Measurements from ENCODE around the gene PLXNA4.
"Not testable (repeated sequence)": the region's sequence is repeated elsewhere in the genome, so short reads cannot be mapped to it uniquely, and the experiment has no call there.

PLXNA4 gene
- total RNA-seq = 9.2 to 19.0 reads per million in 2 donors

DNA sequence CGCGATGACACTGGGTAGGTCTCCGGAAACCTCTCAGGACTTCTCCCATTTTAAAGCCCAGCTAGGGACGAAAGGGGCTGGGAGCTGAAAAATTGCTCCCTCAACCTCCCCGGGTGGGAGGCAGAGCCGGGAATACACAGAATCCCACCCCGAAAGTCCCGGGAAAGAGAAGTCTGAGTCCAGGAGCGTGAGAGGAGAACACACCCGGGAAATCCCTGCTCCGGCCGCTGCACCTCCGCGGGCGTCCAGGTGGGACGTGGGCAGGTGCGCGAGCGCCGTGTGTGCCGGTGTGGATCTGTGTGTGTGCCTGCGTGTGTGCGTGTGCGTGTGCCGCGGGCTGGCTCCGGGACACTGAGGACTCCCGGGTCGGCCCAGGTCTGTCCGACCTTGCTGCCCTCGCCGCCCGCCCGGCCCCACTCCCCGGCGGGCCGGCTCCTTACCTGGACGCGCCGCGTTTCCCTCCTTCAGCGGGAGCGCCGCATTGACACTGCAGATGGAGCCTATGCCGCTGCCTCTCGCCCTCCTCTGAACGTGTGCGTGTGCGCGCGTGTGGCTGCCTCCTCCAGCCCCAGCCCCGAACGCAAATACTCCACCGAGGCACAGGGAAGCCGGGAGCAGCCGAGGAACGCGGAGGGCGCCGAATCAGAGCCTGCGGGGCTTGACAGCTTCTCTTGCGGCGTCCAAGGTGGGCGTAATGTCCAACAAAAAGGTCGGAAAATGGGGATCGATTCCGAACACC, at the start of gene PLXNA4:
Gene PLXNA4, minus strand, starts transcription at position 489 of the 739 bp plus-strand sequence. CDS start 67,777 bp downstream, outside the sequence.
- DNase-seq = no peak

GRCh38 chr7:132625651-132626050, 49.4 kb upstream of the PLXNA4 start:
- no peak for DNase-seq

- DNase-seq = no peak
Observed at GRCh38 chr7:132622081-132622480, 45.8 kb upstream of the PLXNA4 start.

GRCh38 chr7:132619967-132620366, 43.7 kb upstream of the PLXNA4 start:
- DNase-seq = no peak

- DNase-seq = no peak
Observed at GRCh38 chr7:132618956-132619305, 42.7 kb upstream of the PLXNA4 start.

DNA sequence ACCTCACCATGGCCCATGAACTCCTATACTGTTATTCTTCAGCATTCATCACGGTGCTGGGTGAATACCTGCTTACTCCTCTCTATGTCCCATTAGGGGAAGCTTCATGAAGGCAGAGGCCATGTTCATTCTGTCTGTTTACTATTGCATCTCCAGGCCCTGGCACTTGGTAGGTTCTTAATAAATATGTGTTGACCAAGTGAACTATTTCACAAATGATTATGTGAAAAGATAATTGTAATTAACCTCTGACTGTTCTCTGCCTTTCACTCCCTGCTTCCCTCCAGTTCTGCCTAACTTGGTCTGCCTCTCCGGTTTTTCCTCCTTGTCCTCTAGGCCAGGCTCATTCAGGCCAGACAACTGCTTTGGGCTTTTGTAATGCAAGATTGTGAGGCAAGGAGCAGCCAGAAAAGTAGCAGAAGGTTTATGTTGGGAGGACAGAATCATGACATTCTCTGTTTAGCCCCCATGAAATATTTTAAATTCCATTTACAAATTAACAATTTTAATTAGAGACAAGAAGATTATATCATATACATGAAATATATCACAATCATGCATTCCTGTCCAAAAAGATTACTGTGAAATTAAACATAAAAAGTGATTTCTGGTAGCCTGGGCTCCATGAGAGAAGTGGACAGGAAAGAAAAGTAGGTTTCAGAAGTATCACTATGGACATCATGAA, 42.1 kb upstream of the PLXNA4 start:
- DNase-seq = no peak

DNA sequence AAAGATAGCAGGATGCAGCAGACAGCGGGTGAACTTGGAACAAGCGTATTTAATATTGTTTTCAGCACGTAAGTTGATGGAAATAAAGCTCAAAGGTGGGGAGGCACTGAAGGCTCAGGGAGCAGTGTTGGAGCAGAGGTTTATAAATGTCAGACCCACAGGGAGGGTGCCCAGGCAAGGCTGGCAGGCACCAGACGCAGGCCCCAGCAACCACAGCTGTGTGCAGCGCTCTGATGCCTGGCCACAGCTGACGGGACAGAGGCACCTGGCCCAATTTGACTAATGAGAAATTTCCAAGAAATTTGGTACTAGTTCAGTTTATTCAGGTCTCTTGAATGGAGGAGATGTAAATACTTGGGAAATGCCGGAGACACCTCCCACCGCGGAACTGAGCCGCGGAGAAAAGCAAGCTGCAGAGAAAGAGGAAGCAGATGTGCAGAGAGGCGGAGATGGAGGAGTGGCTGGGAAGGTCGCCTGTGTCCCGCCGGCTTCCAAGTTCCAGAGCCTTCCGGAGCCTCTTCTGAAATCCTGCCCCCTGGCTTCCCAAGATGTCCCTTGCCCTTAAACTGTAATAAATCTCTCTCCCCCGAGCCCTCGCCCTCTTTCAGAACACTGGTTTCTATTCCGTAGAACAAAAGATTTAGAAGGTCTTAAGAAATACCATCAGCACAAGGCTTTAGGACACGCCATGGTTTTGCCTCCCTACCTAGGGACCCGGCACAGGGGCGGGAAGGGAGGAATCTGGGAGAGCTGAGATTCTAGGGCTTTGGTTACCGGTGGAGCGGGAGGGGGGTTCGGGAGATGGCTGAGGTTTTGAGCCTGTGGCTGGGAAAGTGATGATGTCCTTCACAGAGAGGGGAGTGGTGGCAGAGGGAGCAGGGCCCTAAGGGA, 38.4 kb upstream of the PLXNA4 start:
- no peak for DNase-seq

- DNase-seq = no peak
Observed at GRCh38 chr7:132613737-132614136, 37.5 kb upstream of the PLXNA4 start.

DNA sequence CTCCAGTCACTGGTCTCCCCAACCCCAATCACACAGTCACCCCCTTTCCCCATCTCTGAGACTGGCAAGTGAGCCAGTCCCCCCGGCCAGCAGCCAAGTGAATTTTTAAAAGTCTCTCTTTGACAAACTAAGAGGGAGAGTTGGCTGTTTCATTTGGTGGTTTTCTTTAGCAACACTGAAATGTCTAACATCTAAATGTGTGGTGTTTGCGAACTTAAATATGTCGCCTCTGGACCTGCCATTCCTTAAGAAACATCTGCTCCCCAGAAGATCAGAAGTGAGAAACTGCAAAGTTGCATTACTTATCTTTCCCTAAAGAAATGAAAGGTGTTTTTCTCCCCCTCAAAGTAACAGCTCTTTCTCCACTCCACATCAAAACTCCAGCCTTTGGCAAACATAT, 34.7 kb upstream of the PLXNA4 start:
- DNase-seq = no peak

- DNase-seq = no peak
Observed at GRCh38 chr7:132609906-132610520, 33.7 kb upstream of the PLXNA4 start.

DNA sequence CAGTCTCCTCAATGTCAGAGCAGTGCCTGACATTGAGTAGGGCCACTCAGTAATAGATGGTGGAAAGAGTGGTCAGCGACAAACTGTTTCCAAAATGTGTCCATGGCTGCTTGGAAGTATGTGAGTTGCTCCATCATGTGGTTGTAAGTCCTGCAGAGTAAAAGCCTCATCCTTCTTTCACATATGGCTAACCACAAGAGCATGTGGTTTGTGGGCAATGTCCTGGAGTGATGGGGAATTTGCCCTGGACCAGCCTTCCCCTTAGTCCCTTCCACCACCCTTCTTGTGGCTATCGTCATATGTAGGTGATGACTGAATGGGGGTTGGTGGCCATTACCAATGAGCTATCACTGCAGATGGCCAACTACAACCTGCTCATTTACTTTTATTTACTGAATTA, 33.0 kb upstream of the PLXNA4 start:
- DNase-seq = no peak

- no peak for DNase-seq
Observed at GRCh38 chr7:132608523-132608922, 32.3 kb upstream of the PLXNA4 start.

DNA sequence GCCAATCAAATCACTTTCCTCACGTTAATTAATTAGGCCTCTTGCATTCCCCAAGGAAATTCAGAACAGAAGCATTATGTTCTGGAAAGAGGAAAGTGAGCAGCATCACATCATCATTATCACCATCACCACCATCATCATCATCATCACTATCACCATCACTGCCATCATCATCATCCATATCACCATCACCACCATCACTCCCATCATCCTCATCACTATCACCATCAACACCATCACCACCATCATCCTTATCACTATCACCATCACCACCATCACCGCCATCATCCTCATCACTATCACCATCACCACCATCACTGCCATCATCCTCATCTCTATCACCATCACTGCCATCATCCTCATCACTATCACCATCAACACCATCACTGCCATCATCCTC, 31.4 kb upstream of the PLXNA4 start:
- DNase-seq = no peak

DNA sequence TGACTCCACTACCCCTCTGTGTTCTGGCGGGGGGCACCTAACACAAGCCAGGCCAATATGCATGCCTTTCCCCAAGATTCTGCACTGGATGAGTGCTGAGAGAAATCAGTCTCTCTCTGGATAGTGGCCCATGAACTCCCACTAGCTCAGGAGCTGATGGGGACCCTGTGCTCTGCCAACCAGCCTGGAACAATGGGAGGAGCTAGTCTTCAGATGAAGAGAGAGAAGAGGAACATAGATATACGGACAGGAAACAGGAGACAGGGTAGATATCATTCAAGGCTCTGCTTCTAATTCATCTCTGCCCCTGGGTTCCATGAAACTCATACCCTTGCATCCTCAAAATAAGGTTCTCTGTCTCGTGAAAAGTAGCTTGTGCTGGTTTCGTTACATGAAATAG, 27.9 kb upstream of the PLXNA4 start:
- DNase-seq = no peak

DNA sequence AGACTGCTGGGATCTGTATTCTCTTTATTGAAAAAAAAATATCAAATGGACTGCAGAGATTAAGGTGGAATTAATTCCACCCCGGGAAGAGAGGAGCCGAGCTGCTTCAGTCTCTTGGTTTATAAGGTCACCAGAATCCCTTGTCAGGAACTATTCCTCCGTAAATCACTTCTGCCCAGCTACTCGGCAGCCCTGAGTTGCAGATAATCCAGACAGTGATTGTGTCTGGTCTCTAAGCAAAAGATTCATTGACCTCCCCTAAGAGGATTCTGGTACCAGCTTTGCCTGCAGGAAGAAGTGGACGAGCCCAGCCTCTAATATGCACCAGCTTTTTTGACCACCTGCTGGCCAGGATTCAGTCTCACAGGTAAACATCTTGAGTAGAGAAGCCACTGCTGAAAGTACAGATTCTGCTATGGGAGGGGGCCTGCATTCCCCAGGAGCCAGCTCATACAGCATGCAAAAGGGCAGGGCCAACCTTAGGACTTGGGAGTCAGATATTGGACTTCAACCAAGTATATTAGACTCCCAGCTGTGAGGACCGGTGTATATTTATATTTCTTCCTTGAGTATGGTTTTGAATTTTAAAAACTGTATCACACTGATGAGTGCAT, 27.1 kb upstream of the PLXNA4 start:
- DNase-seq = no peak

DNA sequence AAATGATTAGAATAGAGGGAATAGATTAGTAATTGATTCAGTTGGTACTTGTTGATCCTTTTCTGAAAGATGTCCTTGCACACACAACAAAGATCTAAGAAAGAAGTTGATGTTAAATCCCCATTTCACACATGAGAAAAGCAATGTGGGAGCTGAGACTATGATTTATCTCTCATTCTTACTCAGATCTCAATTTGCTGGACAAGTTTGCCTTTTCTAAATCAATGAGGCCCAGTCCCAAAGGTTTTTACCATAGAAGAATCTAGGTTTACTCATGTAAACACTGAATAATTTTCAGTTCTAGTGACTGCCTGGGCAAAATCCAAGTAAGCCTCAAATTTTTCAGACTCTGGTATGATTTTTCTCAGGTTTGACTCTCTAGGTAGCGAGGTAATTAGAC, 25.5 kb upstream of the PLXNA4 start:
- DNase-seq = no peak

DNA sequence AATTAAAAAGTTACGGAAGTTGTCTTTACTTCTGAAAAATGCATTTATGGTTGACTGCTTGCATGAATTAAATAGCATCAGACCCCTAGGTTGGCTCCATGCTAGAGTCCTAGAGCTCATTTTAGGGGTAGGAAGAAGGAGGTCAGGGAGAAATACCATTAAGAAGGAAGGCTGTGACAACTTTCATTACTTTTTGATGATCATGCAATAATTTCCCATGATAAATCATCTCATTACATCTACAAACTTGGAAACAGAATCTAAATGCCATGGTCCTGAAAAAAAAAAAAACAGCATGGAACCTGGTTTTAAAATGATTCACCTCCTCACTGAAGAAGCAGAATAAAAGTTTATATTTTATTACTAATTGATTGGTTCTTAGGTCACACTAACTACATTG, 20.3 kb upstream of the PLXNA4 start:
- no peak for DNase-seq

- not testable (repeated sequence) for DNase-seq
Observed at GRCh38 chr7:132594741-132595140, 18.5 kb upstream of the PLXNA4 start.

- no peak for DNase-seq
Observed at GRCh38 chr7:132592936-132593335, 16.7 kb upstream of the PLXNA4 start.

GRCh38 chr7:132592231-132592920, 16.1 kb upstream of the PLXNA4 start:
- no peak for DNase-seq

DNA sequence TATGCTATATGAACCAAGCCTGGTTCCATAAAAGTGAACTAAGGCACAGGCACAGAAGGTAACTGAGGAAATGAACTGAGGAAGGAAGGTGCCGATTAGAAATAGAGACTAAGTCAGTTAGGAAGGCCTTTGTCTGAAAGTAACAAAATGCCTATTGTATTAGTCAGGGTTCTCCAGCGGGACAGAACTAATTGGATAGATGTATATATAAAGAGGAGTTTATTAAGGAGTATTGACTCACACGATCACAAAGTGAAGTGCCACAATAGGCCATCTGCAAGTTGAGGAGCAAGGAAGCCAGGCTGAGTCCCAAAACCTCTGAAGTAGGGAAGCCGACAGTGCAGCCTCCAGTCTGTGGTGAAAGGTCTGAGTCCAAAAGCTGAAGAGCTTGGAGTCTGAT, 13.9 kb upstream of the PLXNA4 start:
- DNase-seq = no peak

GRCh38 chr7:132588596-132588995, 12.3 kb upstream of the PLXNA4 start:
- DNase-seq = no peak
